HEK293 (cell line): Measurements from ENCODE around the gene PLCD3.
A peak's percentile ranks its signal among the peaks of the same experiment; 100 is the strongest.

Source experiments
- FEZF1 ChIP-seq: fragments of 450-650 bp; formaldehyde crosslinking; IDR thresholded peaks from 2 replicates; pipeline ENCODE4 v1.5.1; 2016; ENCODE audit warnings: missing biosample characterization, missing genetic modification characterization
- GLI2 ChIP-seq: fragments of 450-650 bp; formaldehyde crosslinking; IDR thresholded peaks from 2 replicates; pipeline ENCODE4; 2017; ENCODE audit warnings: missing biosample characterization, missing genetic modification characterization, low read depth, borderline replicate concordance
- HIC1 ChIP-seq: fragments of 450-650 bp; formaldehyde crosslinking; IDR thresholded peaks from 2 replicates; pipeline ENCODE4 v1.5.1; 2016; ENCODE audit warnings: missing biosample characterization, missing genetic modification characterization
- KLF16 ChIP-seq: fragments of 450-650 bp; formaldehyde crosslinking; IDR thresholded peaks from 2 replicates; pipeline ENCODE4 v1.5.1; 2017; ENCODE audit warnings: missing biosample characterization, missing genetic modification characterization
- PRDM6 ChIP-seq: fragments of 450-650 bp; formaldehyde crosslinking; IDR thresholded peaks from 2 replicates; pipeline ENCODE4 v1.5.1; 2017; ENCODE audit warnings: missing biosample characterization, missing genetic modification characterization
- SP2 ChIP-seq: fragments of 450-650 bp; formaldehyde crosslinking; IDR thresholded peaks from 2 replicates; pipeline ENCODE4 v1.5.1; 2016; ENCODE audit warnings: missing biosample characterization, missing genetic modification characterization
- WT1 ChIP-seq: fragments of 450-650 bp; formaldehyde crosslinking; IDR thresholded peaks from 2 replicates; pipeline ENCODE4 v1.5.1; 2016; ENCODE audit warnings: missing biosample characterization, missing genetic modification characterization
- ZBTB6 ChIP-seq: fragments of 450-650 bp; formaldehyde crosslinking; IDR thresholded peaks from 2 replicates; pipeline ENCODE4 v1.5.1; 2017; ENCODE audit warnings: missing biosample characterization, missing genetic modification characterization
- ZBTB8A ChIP-seq: fragments of 450-650 bp; formaldehyde crosslinking; IDR thresholded peaks from 2 replicates; pipeline ENCODE4 v1.5.1; 2016; ENCODE audit warnings: missing biosample characterization, missing genetic modification characterization
- ZNF112 ChIP-seq: fragments of 450-650 bp; formaldehyde crosslinking; IDR thresholded peaks from 2 replicates; pipeline ENCODE4 v1.5.0; 2017; ENCODE audit warnings: missing biosample characterization, missing genetic modification characterization
- ZNF133 ChIP-seq: fragments of 450-650 bp; formaldehyde crosslinking; IDR thresholded peaks from 2 replicates; pipeline ENCODE4 v1.5.1; 2016; ENCODE audit warnings: missing biosample characterization, missing genetic modification characterization
- ZNF140 ChIP-seq: fragments of 450-650 bp; formaldehyde crosslinking; IDR thresholded peaks from 2 replicates; pipeline ENCODE4 v1.5.1; 2016; ENCODE audit warnings: missing biosample characterization, missing genetic modification characterization
- ZNF175 ChIP-seq: fragments of 450-650 bp; formaldehyde crosslinking; IDR thresholded peaks from 2 replicates; pipeline ENCODE4 v1.5.1; 2016; ENCODE audit warnings: missing biosample characterization, missing genetic modification characterization
- ZNF211 ChIP-seq: fragments of 450-650 bp; formaldehyde crosslinking; IDR thresholded peaks from 2 replicates; pipeline ENCODE4 v1.5.1; 2016; ENCODE audit warnings: low read depth, missing biosample characterization, missing genetic modification characterization
- ZNF362 ChIP-seq: fragments of 450-650 bp; formaldehyde crosslinking; IDR thresholded peaks from 2 replicates; pipeline ENCODE4 v1.5.1; 2016; ENCODE audit warnings: missing biosample characterization, missing genetic modification characterization
- ZNF404 ChIP-seq: fragments of 450-650 bp; formaldehyde crosslinking; IDR thresholded peaks from 2 replicates; pipeline ENCODE4 v1.5.1; 2017; ENCODE audit warnings: missing biosample characterization, missing genetic modification characterization
- ZNF426 ChIP-seq: fragments of 450-650 bp; formaldehyde crosslinking; IDR thresholded peaks from 2 replicates; pipeline ENCODE4 v1.5.1; 2017; ENCODE audit warnings: missing biosample characterization, missing genetic modification characterization, mild to moderate bottlenecking, inconsistent platforms, moderate library complexity
- ZNF473 ChIP-seq: fragments of 450-650 bp; formaldehyde crosslinking; IDR thresholded peaks from 2 replicates; pipeline ENCODE4 v1.5.1; 2017; ENCODE audit warnings: missing biosample characterization, missing genetic modification characterization
- ZNF501 ChIP-seq: fragments of 450-650 bp; formaldehyde crosslinking; IDR thresholded peaks from 2 replicates; pipeline ENCODE4 v1.5.1; 2016; ENCODE audit warnings: missing biosample characterization, missing genetic modification characterization
- ZNF513 ChIP-seq: fragments of 450-650 bp; IDR thresholded peaks from 2 replicates; pipeline ENCODE4 v1.5.1; 2018; ENCODE audit warnings: missing biosample characterization, missing genetic modification characterization
- ZNF518A ChIP-seq: fragments of 450-650 bp; formaldehyde crosslinking; conservative IDR thresholded peaks from 2 replicates; pipeline ENCODE4 v1.5.1; 2016; ENCODE audit warnings: low read depth, missing biosample characterization, missing genetic modification characterization
- ZNF558 ChIP-seq: fragments of 450-650 bp; formaldehyde crosslinking; IDR thresholded peaks from 2 replicates; pipeline ENCODE4 v1.5.1; 2016; ENCODE audit warnings: missing biosample characterization, missing genetic modification characterization
- ZNF664 ChIP-seq: fragments of 450-650 bp; formaldehyde crosslinking; IDR thresholded peaks from 2 replicates; pipeline ENCODE4 v1.5.1; 2016; ENCODE audit warnings: missing biosample characterization, missing genetic modification characterization
- ZNF677 ChIP-seq: fragments of 450-650 bp; IDR thresholded peaks from 2 replicates; pipeline ENCODE4 v1.5.0; 2018; ENCODE audit warnings: missing biosample characterization, mild to moderate bottlenecking, missing genetic modification characterization, moderate library complexity
- ZNF707 ChIP-seq: fragments of 450-650 bp; formaldehyde crosslinking; IDR thresholded peaks from 2 replicates; pipeline ENCODE4 v1.5.1; 2016; ENCODE audit warnings: missing biosample characterization, missing genetic modification characterization
- ZSCAN23 ChIP-seq: fragments of 450-650 bp; formaldehyde crosslinking; IDR thresholded peaks from 2 replicates; pipeline ENCODE4 v1.5.1; 2016; ENCODE audit warnings: missing biosample characterization, missing genetic modification characterization
- ZSCAN30 ChIP-seq: fragments of 450-650 bp; IDR thresholded peaks from 2 replicates; pipeline ENCODE4 v1.5.1; 2018; ENCODE audit warnings: missing biosample characterization, mild to moderate bottlenecking, missing genetic modification characterization, moderate library complexity

PLCD3 gene

GRCh38 chr17:45149037-45149668 lies 16.8 kb upstream of the PLCD3 start (continued):
- 0 out of 2 replicates have a peak, but pooled peaks have one; percentile 11 for TF ChIP-seq ZNF518A (tag by site-specific recombination)
- TF ChIP-seq ZNF558 (tag by site-specific recombination), result no peak
- TF ChIP-seq ZNF677 (tag by site-specific recombination), result no peak
- no peak for TF ChIP-seq ZNF211
- 0 out of 2 replicates have a peak, but pooled peaks have one; percentile 26 for TF ChIP-seq ZSCAN23
- no peak; the same call in 1 of the 2 replicates for TF ChIP-seq ZNF501
- peak; percentile 41; the same call in 1 of the 2 replicates for TF ChIP-seq WT1
- TF ChIP-seq ZBTB8A, result no peak; the same call in 1 of the 2 replicates
- TF ChIP-seq ZBTB6 (tag by site-specific recombination), result no peak
- TF ChIP-seq ZNF133 (tag by site-specific recombination), result no peak
- peak; percentile 50; the same call in 1 of the 2 replicates for TF ChIP-seq HIC1
- TF ChIP-seq KLF16 (tag by site-specific recombination), result no peak
- TF ChIP-seq ZNF112, result no peak
- TF ChIP-seq SP2 (tag by site-specific recombination), result no peak
- TF ChIP-seq ZNF473 (tag by site-specific recombination), result no peak
- TF ChIP-seq ZNF362 (tag by site-specific recombination), result peak; percentile 97
- no peak for TF ChIP-seq ZNF513 (tag by site-specific recombination)
- no peak for TF ChIP-seq PRDM6
- TF ChIP-seq ZNF707 (tag by site-specific recombination), result no peak
- TF ChIP-seq ZNF404, result no peak
- TF ChIP-seq ZSCAN30 (tag by site-specific recombination), result peak; percentile 70
- TF ChIP-seq FEZF1, result no peak
- TF ChIP-seq ZNF664 (tag by site-specific recombination), result no peak
- no peak for TF ChIP-seq ZNF426
- TF ChIP-seq ZNF175 (tag by site-specific recombination), result no peak
- TF ChIP-seq GLI2 (tag by site-specific recombination), result no peak
- no peak for TF ChIP-seq ZNF140 (tag by site-specific recombination)
